NOMO-1 (cell line): ENCODE data around the gene UBQLNL.
A peak's percentile ranks its signal among the peaks of the same experiment; 100 is the strongest.

Experiments used
- DNase-seq, 2 experiments: peaks; one replicate each; lab custom pipeline; 2025; ENCODE audit not compliant: unreplicated experiment in 2 of 2; lab: John Stamatoyannopoulos, UW

UBQLNL gene, protein sequence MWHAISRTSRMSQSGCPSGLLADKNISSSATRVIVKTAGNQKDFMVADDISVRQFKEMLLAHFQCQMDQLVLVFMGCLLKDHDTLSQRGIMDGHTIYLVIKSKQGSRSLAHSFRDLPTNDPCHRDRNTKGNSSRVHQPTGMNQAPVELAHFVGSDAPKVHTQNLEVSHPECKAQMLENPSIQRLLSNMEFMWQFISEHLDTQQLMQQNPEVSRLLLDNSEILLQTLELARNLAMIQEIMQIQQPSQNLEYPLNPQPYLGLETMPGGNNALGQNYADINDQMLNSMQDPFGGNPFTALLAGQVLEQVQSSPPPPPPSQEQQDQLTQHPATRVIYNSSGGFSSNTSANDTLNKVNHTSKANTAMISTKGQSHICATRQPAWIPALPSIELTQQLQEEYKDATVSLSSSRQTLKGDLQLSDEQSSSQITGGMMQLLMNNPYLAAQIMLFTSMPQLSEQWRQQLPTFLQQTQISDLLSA

DNA sequence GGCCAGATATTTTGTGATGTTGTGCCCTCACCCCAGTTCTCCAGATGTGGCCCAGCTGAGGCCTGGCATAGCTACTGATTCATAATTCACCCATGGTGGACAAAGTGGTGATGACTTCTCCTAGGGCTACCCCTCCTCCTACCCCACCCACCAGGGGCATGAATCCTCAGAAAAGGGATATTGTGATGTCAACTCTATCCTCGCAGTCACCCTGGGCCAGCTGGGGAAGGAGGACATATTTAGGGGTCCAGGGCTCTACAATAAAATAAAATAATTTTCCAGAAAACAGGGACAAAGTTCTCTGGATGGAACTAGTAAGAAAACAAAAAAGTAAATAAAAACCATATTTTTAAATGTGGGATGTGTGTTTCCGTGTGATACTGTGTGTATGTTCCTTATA lies at the start of gene UBQLNL:
Gene UBQLNL (minus strand): TSS at position 101 of the 400 bp plus-strand sequence. CDS start 258 bp downstream, outside the sequence.
- no peak for DNase-seq

DNA sequence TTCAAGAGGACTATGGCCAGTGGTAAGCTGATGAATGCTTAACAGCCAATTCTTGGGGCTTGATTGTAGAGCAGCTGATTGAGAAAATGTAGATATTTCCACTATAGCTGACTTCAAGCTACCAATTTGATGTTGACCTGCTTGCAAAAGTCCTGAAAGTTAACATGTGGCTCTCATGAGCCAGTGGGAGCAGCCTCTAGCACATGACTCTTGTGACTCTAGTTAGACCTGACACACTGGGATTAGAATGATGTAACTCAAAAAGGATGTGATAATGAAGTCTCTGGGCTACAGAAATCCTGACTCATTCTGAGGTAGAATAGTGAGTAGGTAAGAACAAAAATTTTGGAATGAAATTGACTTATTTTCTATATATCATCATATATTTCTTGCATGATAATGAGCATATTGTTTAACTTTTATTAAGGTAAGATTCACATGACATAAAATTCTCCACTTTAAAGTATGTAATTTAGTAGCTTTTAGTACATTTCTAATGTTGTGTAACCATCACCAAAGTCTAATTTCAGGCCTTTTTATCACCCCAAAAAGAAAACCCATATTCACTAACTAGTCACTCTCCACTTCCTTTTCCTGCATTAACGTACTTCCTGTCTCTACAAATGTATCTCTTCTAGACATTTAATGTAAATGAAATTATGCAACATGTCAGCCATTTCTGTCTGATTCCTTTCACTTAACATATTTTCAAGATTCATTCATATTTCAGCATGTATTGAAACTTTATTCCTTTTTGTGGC lies 47.9 kb upstream of the UBQLNL start:
- peak; percentile 1 to 13 for DNase-seq

DNA sequence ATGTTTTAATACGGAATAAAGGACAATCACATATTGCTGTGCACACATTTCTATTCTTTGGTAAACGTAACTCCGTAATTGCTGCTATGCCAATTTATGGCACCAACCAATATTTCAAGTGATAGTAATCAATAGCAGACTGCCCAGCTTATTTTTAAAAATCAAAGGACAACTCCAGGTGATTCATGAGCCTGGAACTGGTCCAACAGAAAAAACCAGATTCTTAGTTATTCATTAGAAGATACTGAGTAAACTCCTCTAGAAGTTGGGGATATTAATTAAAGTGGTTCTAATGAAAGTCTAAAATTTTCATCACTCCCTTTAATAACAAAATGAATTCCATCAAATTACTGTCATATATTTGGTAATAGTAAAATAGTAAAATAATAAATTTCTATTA lies 41.3 kb upstream of the UBQLNL start:
- DNase-seq: no peak

DNA sequence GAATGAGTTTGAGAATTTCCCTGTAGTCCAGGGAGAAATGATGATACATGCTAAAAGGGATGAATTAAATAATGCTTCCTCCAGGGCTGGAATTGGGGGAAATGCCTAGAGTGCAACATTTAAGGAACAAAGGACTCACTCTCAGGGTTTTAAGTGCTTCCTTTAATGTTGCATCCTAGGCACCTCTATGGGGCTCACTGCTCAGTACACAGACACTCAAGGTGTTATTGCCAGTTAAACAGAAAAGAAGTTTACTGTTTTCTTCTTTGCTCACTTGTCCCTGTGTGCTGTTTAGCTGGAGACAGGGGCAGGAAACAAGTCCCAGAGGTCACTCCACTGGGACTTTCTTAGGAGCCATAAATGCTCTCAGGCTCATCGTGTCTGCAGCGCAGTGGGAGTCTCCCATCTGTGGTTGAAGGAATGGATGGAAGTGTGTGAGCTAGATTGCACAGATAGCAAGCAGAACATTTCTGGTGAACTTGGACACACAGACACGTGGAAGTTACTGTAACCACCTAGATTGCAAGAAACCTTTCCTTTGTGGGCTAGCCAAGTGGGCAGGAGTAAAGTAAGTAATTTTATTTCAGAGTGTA lies 40.2 kb upstream of the UBQLNL start:
- DNase-seq: no peak

DNA sequence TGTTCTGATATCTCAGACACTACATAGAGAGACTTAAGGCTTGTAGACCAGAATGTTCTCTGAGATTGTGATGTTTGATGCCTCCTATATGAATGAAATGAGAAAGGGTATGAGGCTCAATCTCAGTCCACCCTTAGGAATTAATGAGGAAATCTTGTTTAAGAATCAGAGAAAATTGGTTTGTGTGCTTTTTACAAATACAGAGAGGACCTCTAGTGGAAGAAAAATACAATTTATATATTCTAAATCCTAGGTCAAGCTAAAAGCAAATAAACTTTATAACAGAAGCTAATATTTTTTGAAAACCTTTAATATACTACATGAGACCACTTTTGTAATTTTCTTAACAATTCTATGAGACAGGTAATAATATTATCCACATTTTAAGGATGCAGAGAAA lies 36.8 kb upstream of the UBQLNL start:
- peak in 1 of 2 experiments; percentile 2 for DNase-seq

DNA sequence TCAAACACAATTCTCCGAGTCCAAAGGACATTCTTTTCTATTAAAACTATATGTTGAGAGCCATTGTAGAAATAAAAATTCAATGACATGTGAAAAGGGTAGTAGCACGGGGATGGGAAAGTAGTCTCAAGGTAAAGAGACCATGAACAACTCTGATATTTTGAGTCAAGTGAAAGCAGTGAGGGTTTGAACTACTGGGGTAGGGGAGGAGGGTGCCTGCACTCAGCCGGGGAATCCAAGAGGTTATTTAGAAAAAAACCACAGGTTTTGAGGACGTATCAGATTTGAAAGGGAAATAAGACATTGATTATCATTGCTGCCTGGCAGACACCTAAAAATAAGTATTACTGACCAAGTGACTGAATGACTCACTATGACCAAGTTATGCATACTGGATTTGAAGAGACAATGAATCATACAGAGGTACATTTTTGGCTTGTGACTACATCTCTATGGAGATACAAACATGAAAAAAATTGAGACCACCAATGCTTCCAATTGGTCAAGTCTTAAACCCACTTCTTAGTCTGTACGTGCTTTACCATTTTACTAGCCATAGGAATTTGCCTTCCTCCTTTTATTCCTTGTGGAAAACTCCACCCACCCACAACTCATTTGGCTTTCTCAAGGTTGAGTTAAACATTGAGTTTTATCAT lies 34.1 kb upstream of the UBQLNL start:
- no peak for DNase-seq

DNA sequence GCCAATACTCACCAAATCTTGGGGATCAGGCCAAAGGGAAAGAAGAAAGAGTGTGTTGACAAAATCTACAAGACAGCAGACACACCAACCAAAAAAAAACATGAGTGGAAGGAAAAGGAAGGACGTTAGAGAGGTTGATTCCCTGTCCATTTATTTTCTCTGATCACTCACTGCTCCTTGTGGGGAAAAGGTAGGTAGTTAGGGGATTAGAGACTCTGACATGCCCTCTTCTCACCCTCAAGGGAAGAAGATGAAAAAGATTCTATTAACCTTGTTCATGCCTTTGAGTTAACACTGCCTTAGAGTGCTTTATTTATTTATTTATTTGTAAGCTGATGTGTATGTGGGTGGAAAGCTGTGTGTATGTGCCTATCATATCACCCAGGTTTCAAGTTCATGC lies 31.9 kb upstream of the UBQLNL start, which contains the start of gene OR52H1:
Gene OR52H1 (minus strand): TSS at position 101 of the 400 bp plus-strand sequence. CDS start 3,035 bp downstream, outside the sequence.
- DNase-seq: no peak

DNA sequence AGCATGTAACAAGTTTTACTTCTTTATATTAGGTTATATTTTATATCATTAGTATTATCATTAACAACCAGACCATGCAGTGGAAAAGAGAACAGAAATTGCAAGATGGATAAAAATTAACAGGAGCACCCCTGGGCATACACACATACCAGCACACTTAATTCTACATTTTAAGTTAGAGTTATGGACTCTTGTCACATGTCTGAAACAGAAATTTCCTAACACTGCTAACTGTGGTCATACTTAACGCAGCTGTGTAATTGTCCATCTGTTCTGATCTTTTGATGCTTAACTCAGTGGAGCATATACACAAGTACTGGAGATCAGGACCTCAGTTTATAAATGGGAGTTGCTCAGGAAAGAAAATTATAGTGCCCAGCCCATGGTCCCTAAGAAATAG lies 31.5 kb upstream of the UBQLNL start:
- DNase-seq: no peak

DNA sequence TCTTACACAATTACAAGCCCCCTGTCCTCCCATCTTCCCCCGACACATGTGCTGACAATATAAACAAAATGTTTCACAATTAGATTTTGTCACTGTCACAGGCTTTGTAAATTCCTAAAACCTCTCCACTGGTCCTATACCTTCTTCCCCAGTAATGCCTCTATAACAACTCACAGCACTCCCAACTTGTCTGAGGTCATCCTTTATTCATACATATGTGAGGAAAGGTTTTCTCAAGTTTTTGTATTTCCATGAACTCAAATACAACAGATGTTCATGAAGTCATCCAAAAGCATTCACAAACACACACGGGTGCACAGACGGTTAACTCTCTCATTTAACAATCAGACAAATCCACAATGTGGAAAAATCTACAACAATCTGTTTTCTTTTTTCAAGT lies 30.0 kb upstream of the UBQLNL start:
- DNase-seq: no peak

DNA sequence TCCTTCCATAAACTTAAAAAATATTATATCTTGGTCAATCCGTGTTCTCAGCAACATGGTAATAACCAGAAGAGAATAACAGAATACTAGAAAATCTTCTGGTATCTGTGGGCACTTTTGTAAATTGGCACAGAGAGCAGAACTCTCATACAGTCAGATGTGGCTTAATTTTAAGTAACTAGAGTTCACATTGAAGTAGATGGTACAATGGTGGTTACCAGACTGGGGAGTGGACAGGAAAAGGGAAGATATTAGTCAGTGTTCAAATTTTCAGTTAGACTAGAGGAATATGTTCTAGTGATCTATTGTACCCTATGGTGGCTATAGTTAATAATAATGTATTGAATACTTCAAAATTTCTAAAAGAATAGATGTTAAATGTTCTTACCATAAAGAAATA lies 24.9 kb upstream of the UBQLNL start:
- no peak for DNase-seq

DNA sequence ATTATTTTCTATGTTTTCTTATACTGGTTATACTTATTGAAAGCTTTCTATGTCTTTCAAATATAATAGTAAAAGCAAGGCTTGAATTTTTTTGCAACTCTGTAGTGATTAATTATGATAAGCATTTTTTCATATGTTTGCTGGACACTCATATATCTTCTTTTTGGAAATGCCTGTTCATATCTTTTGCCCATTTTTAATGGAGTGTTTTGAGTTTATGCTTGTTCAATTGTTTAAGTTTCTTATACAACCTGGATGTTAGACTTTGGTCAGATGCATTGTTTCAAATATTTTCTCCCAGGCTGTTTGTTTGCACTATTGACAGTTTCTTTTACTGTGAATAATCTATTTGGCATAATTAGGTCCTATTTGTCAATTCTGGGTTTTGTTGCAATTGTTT lies 20.0 kb upstream of the UBQLNL start:
- DNase-seq: no peak

DNA sequence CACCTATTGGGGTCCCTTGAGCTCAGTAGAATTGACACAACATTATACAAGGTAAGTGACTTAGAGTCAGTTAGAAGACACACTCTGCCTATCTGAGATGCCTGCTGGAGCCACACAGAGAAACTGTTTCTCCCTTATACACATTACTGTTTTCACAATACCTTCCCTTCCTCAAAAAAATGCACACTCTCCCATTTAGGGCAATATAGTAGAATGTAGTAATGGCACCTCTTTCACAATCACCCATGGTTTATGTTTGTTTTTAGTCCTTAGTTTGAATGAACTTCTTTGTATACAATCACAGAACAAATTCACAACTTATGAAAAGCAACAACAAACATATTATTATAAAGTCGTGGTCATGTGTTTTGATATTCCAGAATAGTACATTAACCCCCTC lies 17.5 kb upstream of the UBQLNL start:
- DNase-seq: no peak

DNA sequence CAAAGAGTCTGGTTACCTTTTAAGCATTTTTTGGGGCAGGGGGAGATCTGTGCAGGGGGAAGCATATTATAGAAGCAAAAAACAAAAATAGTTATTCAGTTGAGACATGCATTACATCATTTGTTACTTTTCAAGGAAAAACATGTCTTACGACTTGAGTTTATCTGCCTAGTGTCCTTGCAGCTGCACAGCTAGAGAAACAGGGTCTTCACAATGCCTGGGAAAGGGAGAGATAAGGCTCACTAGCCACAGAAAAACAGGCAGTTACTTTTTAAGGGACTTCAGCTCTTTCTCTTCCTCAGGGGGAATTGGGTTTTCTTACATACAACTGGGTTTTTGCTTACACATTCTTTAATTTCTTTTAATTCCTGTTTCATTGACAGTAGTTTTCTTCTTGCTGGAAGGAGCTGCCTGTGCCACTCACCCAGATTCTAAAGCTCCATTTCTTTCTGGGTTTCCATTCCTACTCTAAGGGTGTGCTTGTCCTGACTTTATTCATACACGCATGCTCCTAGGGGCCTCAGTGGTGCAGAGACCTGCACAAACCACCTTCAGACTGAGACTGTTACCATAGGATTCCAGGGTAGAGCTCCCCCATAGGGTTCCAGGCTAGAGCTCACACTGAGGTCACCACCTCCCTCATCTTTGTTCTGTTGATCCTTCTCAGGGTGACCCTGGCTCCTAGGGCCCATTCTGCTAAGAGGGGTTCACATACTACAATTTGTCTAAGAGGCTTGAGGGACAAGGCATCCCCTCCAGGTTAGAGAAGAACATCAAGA lies 14.7 kb upstream of the UBQLNL start:
- DNase-seq: no peak

DNA sequence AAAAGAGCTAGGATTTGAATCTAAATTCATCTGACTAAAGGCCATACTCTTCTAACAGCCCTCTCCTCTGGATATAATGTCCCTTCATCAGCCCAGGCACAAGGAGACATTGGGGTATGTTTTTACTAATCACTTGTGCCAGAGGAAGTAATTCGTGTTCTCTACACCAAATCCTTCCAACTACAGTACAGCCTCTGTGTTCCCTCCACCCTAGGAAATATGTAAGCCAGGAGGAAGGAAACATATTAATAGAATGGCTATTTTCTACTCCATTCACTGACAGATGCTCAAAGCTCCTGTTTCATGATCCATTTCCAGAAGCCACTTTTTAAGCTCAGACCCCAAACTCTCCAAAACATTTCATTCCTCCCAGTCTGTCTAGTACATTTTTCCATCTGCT lies 12.0 kb upstream of the UBQLNL start:
- DNase-seq: no peak

DNA sequence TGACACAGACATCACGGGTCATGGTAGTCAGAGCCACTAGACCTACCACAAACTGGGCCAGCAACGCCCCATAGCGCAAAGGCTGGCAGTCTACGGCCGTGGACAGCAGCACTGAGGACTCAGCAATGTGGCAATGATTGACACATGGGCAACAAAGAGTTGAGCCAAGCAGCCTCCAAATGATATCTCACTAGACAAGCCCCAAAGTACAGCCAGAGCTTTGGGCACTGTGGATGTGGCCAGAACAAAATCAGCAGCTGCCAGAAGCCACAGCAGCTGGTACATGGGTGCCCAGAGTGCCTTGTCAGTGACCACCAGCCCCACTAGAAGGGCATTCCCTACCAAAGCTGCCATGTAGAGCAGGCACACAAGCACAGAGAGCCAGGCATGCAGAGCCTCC lies 11.2 kb upstream of the UBQLNL start:
- DNase-seq: no peak

DNA sequence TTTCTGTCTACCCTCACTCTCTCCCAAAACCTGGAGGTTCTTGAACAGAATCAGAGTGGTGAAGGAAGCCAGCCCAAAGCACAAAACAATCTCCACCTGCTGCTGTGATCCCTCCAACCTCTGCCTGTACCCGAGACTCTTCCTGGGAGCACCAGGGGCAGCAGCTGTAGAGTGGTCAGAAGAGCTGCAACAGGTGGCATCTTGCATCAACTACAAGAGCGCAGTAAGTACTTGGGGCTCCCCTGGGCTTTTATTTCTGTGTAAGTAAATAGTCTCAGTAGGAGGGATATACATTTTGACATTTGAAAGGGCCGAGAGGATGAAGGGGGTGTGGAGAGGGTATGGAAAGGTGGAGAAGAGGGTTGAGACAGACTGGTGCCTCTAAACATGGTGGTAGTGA lies 8.3 kb upstream of the UBQLNL start:
- DNase-seq: no peak

DNA sequence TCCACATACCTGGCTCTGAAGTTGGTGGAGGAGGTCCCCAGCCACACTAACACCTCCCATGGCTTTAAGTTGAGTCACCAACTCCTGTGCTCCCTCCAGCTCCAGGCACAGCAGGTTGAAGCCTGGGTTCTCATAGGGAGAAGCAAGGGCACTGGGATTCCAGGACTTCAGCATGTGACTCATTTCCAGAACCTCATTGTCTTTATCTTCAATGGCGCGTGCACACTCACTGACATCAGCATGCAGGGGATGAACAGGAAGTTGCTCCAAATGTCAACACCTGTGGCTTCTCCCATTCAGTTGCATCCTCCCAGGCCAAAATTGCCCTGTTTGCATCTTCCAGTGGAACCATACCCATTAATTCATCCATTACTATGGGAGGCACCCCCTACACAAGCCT lies 5.8 kb upstream of the UBQLNL start:
- DNase-seq: no peak

DNA sequence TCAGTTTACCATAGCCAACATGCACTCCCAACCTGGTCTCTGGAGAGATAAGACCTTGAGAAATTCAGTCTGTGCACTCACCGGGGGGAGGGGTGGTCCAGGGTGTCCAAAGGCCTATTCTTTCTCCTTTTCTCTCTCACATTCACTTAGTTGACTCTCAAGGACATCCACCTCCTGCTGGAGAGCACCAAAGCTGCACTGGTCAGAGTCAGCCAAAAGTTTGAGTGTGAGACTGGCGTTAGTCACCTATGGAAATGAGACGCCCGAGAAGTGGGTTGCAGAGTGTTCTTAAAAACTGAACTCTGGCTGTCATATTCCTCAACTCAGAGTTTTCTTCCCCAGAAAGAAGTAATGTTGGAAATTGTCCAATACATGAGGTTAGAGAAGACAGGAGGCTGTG lies 5.0 kb upstream of the UBQLNL start:
- no peak for DNase-seq

DNA sequence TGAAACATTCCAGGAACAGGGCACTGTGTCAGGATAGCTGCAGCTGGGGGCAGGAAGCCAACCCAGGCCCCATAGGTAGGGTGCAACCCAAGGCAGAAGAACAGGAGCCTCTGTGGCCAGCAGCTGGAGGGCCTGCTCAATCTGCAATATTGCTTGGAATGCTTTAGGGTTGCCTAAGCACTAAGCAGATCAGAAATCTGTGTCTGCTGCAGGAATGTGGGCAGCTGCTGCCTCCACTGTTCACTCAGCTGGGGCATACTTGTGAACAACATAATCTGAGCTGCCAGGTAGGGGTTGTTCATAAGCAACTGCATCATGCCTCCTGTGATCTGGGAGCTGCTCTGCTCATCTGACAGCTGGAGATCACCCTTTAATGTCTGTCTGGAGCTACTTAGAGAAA lies 1.7 kb downstream of the UBQLNL start:
- DNase-seq: no peak

DNA sequence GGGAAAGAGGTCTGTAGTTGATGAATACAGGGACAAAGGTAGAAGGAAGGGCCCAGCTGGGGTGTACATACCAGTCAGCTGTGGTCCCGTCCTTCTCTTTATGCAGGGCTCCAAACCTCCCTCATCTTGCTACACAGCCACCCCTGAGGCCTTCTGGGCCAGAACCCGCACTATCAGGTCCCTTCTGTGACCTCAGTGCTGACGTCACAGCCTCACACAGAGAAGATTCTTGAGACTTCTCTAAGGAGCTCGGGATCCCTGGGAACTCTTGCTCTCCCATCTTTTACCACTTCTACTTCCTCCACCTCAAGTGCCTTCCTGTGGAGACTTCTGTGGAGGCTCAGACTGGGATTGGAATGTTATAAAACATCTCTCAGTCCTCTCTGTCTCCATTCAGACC lies 6.7 kb downstream of the UBQLNL start, which contains the start of gene UBQLN3:
Gene UBQLN3 (minus strand): TSS at position 155 of the 400 bp plus-strand sequence. CDS start 399 bp downstream, outside the sequence.
- DNase-seq: no peak
